ENCODE results near the gene GABRR3.

Gene GABRR3
- total RNA-seq, result 0 to 0.12 (median 0) reads per million in 9 experiments

- ATAC-seq (replicated peaks) (no peak), DNase-seq (no peak)
- H3K9me3 Mint-ChIP-seq, result no peaks in the 10 kb centered on the region
- H3K36me3 Mint-ChIP-seq (ENCODE audit: insufficient read depth), result no peaks in the 10 kb centered on the region
- H3K27ac Mint-ChIP-seq, result no peak within 1 kb of the TSS
- H3K4me3 Mint-ChIP-seq, result no peak within 1 kb of the TSS
- peaks cover 2 to 6% of the 10 kb centered on the region in 2 donors for H3K4me1 Mint-ChIP-seq (ENCODE audit: low read depth in 2 of 2)
- H3K27me3 Mint-ChIP-seq, result peaks cover 25 to 32% of the 10 kb centered on the region in 2 donors
These were observed at the start of gene GABRR3 for GRCh38 chr3:98035208-98035607. Gene GABRR3 (minus strand): TSS chr3:98035315. CDS start chr3:98034987, 328 bp downstream.

- no peak overlapping the region for H3K4me3 Mint-ChIP-seq
- DNase-seq (no peak), ATAC-seq (replicated peaks) (no peak)
- H3K4me1 Mint-ChIP-seq (ENCODE audit: low read depth in 2 of 2), result no peaks in the 10 kb centered on the region
- H3K9me3 Mint-ChIP-seq, result no peaks in the 10 kb centered on the region
- no peaks in the 10 kb centered on the region for H3K36me3 Mint-ChIP-seq (ENCODE audit: insufficient read depth)
- H3K27ac Mint-ChIP-seq, result no peak overlapping the region
- peaks cover 0 to 18% of the 10 kb centered on the region in 2 donors for H3K27me3 Mint-ChIP-seq
These were observed 38.4 kb upstream of the GABRR3 start for GRCh38 chr3:98073486-98073885.

- Mint-ChIP-seq H3K27ac (no peak overlapping the region), H3K4me3 (no peak overlapping the region), H3K36me3 (ENCODE audit: insufficient read depth) (no peaks in the 10 kb centered on the region), H3K27me3 (peaks cover 0 to 16% of the 10 kb centered on the region in 2 donors), H3K9me3 (no peaks in the 10 kb centered on the region), H3K4me1 (ENCODE audit: low read depth in 2 of 2) (no peaks in the 10 kb centered on the region)
- ATAC-seq (replicated peaks) (no peak), DNase-seq (no peak)
These were observed 35.7 kb upstream of the GABRR3 start for GRCh38 chr3:98070840-98071239.

GRCh38 chr3:98068824-98069223 lies 33.7 kb upstream of the GABRR3 start:
- ATAC-seq (replicated peaks), result no peak
- no peak for DNase-seq
- Mint-ChIP-seq H3K27ac (no peak overlapping the region), H3K27me3 (peaks cover 14 to 27% of the 10 kb centered on the region in 2 donors), H3K4me3 (no peak overlapping the region), H3K4me1 (ENCODE audit: low read depth in 2 of 2) (no peaks in the 10 kb centered on the region), H3K9me3 (no peaks in the 10 kb centered on the region), H3K36me3 (ENCODE audit: insufficient read depth) (no peaks in the 10 kb centered on the region)

GRCh38 chr3:98058244-98058960 lies 23.3 kb upstream of the GABRR3 start:
- peaks cover 10 to 34% of the 10 kb centered on the region in 2 donors for H3K27me3 Mint-ChIP-seq
- no peak overlapping the region for H3K4me3 Mint-ChIP-seq
- DNase-seq (no peak), ATAC-seq (replicated peaks) (no peak)
- H3K27ac Mint-ChIP-seq, result no peak overlapping the region
- no peaks in the 10 kb centered on the region for H3K4me1 Mint-ChIP-seq (ENCODE audit: low read depth in 2 of 2)
- H3K36me3 Mint-ChIP-seq (ENCODE audit: insufficient read depth), result no peaks in the 10 kb centered on the region
- H3K9me3 Mint-ChIP-seq, result no peaks in the 10 kb centered on the region

- ATAC-seq (replicated peaks) (no peak), DNase-seq (no peak)
- Mint-ChIP-seq H3K4me1 (ENCODE audit: low read depth in 2 of 2) (no peaks in the 10 kb centered on the region), H3K9me3 (no peaks in the 10 kb centered on the region), H3K27me3 (peaks cover 10 to 34% of the 10 kb centered on the region in 2 donors), H3K36me3 (ENCODE audit: insufficient read depth) (no peaks in the 10 kb centered on the region), H3K27ac (no peak overlapping the region), H3K4me3 (no peak overlapping the region)
These were observed 22.5 kb upstream of the GABRR3 start for GRCh38 chr3:98057631-98058030.

- ATAC-seq (replicated peaks), result no peak
- Mint-ChIP-seq H3K27ac (no peak overlapping the region), H3K27me3 (peaks cover 10 to 40% of the 10 kb centered on the region in 2 donors), H3K9me3 (no peaks in the 10 kb centered on the region), H3K4me3 (no peak overlapping the region), H3K4me1 (ENCODE audit: low read depth in 2 of 2) (no peaks in the 10 kb centered on the region), H3K36me3 (ENCODE audit: insufficient read depth) (no peaks in the 10 kb centered on the region)
- DNase-seq, result no peak
These were observed 20.9 kb upstream of the GABRR3 start for GRCh38 chr3:98056035-98056434.

- Mint-ChIP-seq H3K27me3 (peaks cover 0 to 38% of the 10 kb centered on the region in 2 donors), H3K9me3 (no peaks in the 10 kb centered on the region), H3K4me1 (ENCODE audit: low read depth in 2 of 2) (no peaks in the 10 kb centered on the region), H3K36me3 (ENCODE audit: insufficient read depth) (no peaks in the 10 kb centered on the region), H3K27ac (no peak overlapping the region), H3K4me3 (no peak overlapping the region)
- ATAC-seq (replicated peaks), result no peak
- no peak for DNase-seq
These were observed 14.2 kb upstream of the GABRR3 start for GRCh38 chr3:98049271-98049670.

GRCh38 chr3:98048586-98048985 lies 13.5 kb upstream of the GABRR3 start:
- H3K9me3 Mint-ChIP-seq, result no peaks in the 10 kb centered on the region
- H3K27ac Mint-ChIP-seq, result no peak overlapping the region
- H3K4me1 Mint-ChIP-seq (ENCODE audit: low read depth in 2 of 2), result no peaks in the 10 kb centered on the region
- DNase-seq, result no peak
- ATAC-seq (replicated peaks), result no peak
- H3K36me3 Mint-ChIP-seq (ENCODE audit: insufficient read depth), result no peaks in the 10 kb centered on the region
- no peak overlapping the region for H3K4me3 Mint-ChIP-seq
- peaks cover 5 to 43% of the 10 kb centered on the region in 2 donors for H3K27me3 Mint-ChIP-seq

- DNase-seq, result no peak
- ATAC-seq (replicated peaks), result no peak
- H3K4me3 Mint-ChIP-seq, result no peak overlapping the region
- peaks cover 0 to 2% of the 10 kb centered on the region in 2 donors for H3K9me3 Mint-ChIP-seq
- no peaks in the 10 kb centered on the region for H3K36me3 Mint-ChIP-seq (ENCODE audit: insufficient read depth)
- H3K27ac Mint-ChIP-seq, result no peak overlapping the region
- H3K4me1 Mint-ChIP-seq (ENCODE audit: low read depth in 2 of 2), result peaks cover 2 to 6% of the 10 kb centered on the region in 2 donors
- peaks cover 36 to 48% of the 10 kb centered on the region in 2 donors for H3K27me3 Mint-ChIP-seq
These were observed 6.2 kb upstream of the GABRR3 start for GRCh38 chr3:98041350-98041749.

GRCh38 chr3:98039322-98040024 lies 4.4 kb upstream of the GABRR3 start:
- H3K9me3 Mint-ChIP-seq, result peaks cover 0 to 2% of the 10 kb centered on the region in 2 donors
- H3K27me3 Mint-ChIP-seq, result peaks cover 43 to 52% of the 10 kb centered on the region in 2 donors
- ATAC-seq (replicated peaks), result peak; percentile 93
- H3K27ac Mint-ChIP-seq, result peak overlapping the region; percentile 41 to 72
- peak; percentile 69 to 79 (median 70) for DNase-seq
- H3K4me1 Mint-ChIP-seq (ENCODE audit: low read depth in 2 of 2), result peaks cover 2 to 6% of the 10 kb centered on the region in 2 donors
- H3K36me3 Mint-ChIP-seq (ENCODE audit: insufficient read depth), result no peaks in the 10 kb centered on the region
- H3K4me3 Mint-ChIP-seq, result peak overlapping the region; percentile 69 to 74

GRCh38 chr3:98038876-98039275 lies 3.8 kb upstream of the GABRR3 start:
- Mint-ChIP-seq H3K4me3 (peak overlapping the region in 1 of 2 donors; percentile 69), H3K27me3 (peaks cover 47 to 54% of the 10 kb centered on the region in 2 donors), H3K9me3 (peaks cover 0 to 2% of the 10 kb centered on the region in 2 donors), H3K4me1 (ENCODE audit: low read depth in 2 of 2) (peaks cover 2 to 6% of the 10 kb centered on the region in 2 donors), H3K27ac (peak overlapping the region; percentile 41 to 72), H3K36me3 (ENCODE audit: insufficient read depth) (no peaks in the 10 kb centered on the region)
- DNase-seq (no peak), ATAC-seq (replicated peaks) (no peak)

- Mint-ChIP-seq H3K4me1 (ENCODE audit: low read depth in 2 of 2) (peaks cover 2 to 6% of the 10 kb centered on the region in 2 donors), H3K36me3 (ENCODE audit: insufficient read depth) (no peaks in the 10 kb centered on the region), H3K27me3 (peaks cover 44 to 51% of the 10 kb centered on the region in 2 donors), H3K4me3 (no peak overlapping the region), H3K27ac (no peak overlapping the region), H3K9me3 (peaks cover 0 to 2% of the 10 kb centered on the region in 2 donors)
- DNase-seq, result no peak
- ATAC-seq (replicated peaks), result no peak
These were observed 3.2 kb upstream of the GABRR3 start for GRCh38 chr3:98038286-98038685.

GRCh38 chr3:98034486-98034885 lies 629 bp downstream of the GABRR3 start:
- no peak for ATAC-seq (replicated peaks)
- no peak for DNase-seq
- Mint-ChIP-seq H3K27ac (no peak overlapping the region), H3K4me3 (no peak overlapping the region), H3K9me3 (no peaks in the 10 kb centered on the region), H3K27me3 (peaks cover 25 to 32% of the 10 kb centered on the region in 2 donors), H3K4me1 (ENCODE audit: low read depth in 2 of 2) (peaks cover 2 to 5% of the 10 kb centered on the region in 2 donors), H3K36me3 (ENCODE audit: insufficient read depth) (no peaks in the 10 kb centered on the region)
